ENCODE results near the gene SLC38A3. TPM values are rescaled to one million over a fixed set of nuclear protein-coding genes. Genes with fewer than 3 reads are reported as not detected.

The SLC38A3 gene
- total RNA-seq, 2 donors from 2014 or later = 0.28 TPM; not detected in 1

DNA sequence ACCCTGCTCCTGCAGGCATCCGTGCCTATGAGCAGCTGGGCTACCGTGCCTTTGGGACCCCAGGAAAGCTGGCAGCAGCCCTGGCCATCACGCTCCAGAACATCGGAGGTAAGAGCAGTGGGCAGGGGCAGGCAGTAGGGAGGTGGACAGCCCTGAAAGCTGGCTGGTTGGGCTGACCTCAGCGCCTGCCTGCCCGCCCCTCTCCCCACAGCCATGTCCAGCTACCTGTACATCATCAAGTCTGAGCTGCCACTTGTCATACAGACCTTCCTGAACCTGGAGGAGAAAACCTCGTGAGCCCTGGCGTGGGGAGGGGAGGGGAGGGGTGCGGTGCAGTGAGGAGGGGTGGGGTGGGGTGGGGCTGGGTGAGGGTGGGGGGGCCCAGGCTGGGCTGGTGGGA is 10.5 kb downstream of the SLC38A3 start:
- Histone ChIP-seq H3K4me1 (ENCODE audit: control insufficient read depth in 1 of 2, low read depth in 2 of 2) (no peaks in the 10 kb centered on the region), H3K36me3 (no peaks in the 10 kb centered on the region), H3K27ac (no peak overlapping the region), H3K4me3 (no peak overlapping the region), H3K27me3 (replicated peaks; ENCODE audit: insufficient read depth) (no peaks in the 10 kb centered on the region), H3K9me3 (no peaks in the 10 kb centered on the region)
- DNase-seq (ENCODE audit: low spot score) (no peak), ATAC-seq (ENCODE audit: insufficient number of reproducible peaks, low FRiP score, low read depth) (no peak)
- TF ChIP-seq, protein P1, sequence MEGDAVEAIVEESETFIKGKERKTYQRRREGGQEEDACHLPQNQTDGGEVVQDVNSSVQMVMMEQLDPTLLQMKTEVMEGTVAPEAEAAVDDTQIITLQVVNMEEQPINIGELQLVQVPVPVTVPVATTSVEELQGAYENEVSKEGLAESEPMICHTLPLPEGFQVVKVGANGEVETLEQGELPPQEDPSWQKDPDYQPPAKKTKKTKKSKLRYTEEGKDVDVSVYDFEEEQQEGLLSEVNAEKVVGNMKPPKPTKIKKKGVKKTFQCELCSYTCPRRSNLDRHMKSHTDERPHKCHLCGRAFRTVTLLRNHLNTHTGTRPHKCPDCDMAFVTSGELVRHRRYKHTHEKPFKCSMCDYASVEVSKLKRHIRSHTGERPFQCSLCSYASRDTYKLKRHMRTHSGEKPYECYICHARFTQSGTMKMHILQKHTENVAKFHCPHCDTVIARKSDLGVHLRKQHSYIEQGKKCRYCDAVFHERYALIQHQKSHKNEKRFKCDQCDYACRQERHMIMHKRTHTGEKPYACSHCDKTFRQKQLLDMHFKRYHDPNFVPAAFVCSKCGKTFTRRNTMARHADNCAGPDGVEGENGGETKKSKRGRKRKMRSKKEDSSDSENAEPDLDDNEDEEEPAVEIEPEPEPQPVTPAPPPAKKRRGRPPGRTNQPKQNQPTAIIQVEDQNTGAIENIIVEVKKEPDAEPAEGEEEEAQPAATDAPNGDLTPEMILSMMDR (IDR thresholded peaks at IDR 0.05) = no peak

DNA sequence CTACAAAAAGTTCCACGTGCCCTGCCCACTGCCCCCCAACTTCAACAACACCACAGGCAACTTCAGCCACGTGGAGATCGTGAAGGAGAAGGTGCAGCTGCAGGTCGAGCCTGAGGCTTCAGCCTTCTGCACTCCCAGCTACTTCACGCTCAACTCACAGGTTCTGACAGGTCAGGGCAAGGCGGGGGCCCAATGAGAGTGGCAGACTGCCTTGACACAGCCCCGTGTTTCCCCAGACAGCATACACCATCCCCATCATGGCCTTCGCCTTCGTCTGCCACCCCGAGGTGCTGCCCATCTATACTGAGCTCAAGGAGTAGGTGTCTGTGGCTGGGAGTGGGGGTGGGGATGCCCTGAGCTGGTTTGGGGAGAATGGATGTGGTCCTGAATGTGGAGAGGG is 12.6 kb downstream of the SLC38A3 start:
- DNase-seq (ENCODE audit: low spot score) = no peak
- H3K27ac ChIP-seq = no peak overlapping the region
- H3K27me3 ChIP-seq (replicated peaks; ENCODE audit: insufficient read depth) = no peaks in the 10 kb centered on the region
- no peak overlapping the region for H3K4me3 ChIP-seq
- TF ChIP-seq, protein P1 (IDR thresholded peaks at IDR 0.05) = no peak
- H3K9me3 ChIP-seq = no peaks in the 10 kb centered on the region
- H3K36me3 ChIP-seq = no peaks in the 10 kb centered on the region
- H3K4me1 ChIP-seq (ENCODE audit: control insufficient read depth in 1 of 2, low read depth in 2 of 2) = no peaks in the 10 kb centered on the region
- ATAC-seq (ENCODE audit: insufficient number of reproducible peaks, low FRiP score, low read depth) = no peak

DNA sequence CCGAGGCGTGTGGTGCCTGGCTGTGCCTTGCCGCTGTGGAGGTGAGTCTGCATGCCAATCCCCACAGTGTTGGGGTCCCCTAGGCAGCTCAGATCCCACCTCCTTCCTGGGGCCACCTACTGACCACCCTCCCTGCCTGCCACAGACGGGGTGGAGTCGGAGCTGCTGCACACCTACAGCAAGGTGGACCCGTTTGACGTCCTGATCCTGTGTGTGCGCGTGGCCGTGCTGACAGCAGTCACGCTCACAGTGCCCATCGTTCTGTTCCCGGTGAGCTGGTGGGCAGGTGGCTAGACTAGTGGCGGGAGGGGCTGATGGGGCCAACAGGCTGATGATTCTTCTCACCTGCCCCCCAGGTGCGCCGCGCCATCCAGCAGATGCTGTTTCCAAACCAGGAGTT is 13.4 kb downstream of the SLC38A3 start:
- ATAC-seq (ENCODE audit: insufficient number of reproducible peaks, low FRiP score, low read depth) (no peak), DNase-seq (ENCODE audit: low spot score) (no peak)
- no peaks in the 10 kb centered on the region for H3K27me3 ChIP-seq (replicated peaks; ENCODE audit: insufficient read depth)
- no peaks in the 10 kb centered on the region for H3K4me1 ChIP-seq (ENCODE audit: control insufficient read depth in 1 of 2, low read depth in 2 of 2)
- no peaks in the 10 kb centered on the region for H3K36me3 ChIP-seq
- H3K9me3 ChIP-seq = no peaks in the 10 kb centered on the region
- no peak overlapping the region for H3K27ac ChIP-seq
- TF ChIP-seq, protein P1 (IDR thresholded peaks at IDR 0.05) = no peak
- no peak overlapping the region for H3K4me3 ChIP-seq

DNA sequence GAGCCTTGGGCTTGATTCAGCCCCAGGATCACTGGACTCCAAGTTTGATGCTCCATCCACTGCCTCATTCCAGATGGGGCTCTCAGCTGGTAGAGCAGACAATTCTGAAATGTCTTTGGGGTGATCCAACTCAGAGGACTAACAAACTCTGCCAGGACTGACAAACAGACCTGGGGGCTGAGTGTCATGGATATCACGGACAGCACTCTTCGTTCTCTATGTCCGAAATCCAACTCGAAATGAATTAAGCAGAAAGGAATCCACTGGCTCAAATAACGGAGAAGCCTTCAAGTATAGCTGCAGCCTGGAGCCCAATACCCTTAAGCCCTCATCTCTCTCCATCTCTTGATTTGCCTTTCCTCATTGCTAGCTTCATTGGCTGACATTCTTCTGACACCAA is 14.2 kb downstream of the SLC38A3 start:
- Histone ChIP-seq H3K27me3 (replicated peaks; ENCODE audit: insufficient read depth) (no peaks in the 10 kb centered on the region), H3K36me3 (no peaks in the 10 kb centered on the region), H3K4me1 (ENCODE audit: control insufficient read depth in 1 of 2, low read depth in 2 of 2) (no peaks in the 10 kb centered on the region), H3K27ac (no peak overlapping the region), H3K4me3 (no peak overlapping the region), H3K9me3 (no peaks in the 10 kb centered on the region)
- no peak for ATAC-seq (ENCODE audit: insufficient number of reproducible peaks, low FRiP score, low read depth)
- DNase-seq (ENCODE audit: low spot score) = no peak
- TF ChIP-seq, protein P1 (IDR thresholded peaks at IDR 0.05) = no peak

DNA sequence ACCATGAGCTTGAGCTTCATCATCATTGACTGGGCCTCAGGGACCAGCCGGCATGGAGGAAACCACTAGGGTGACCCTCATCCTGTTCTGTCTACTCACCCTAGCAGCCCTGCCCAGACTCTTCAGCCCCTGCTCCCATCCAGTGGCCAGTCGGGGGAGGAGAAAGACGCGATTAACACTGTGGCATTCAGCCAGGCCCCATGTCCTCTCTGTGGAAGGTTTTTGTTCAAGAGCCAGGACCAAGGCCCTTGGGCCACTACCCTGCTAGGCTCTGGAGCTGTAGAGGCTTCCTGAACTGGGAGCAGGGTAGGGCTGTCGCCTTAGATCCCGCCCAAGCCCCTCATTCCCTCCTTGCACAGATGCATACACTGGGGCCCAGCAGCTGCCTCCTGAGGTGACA is 15.0 kb downstream of the SLC38A3 start:
- DNase-seq (ENCODE audit: low spot score) = no peak
- Histone ChIP-seq H3K4me1 (ENCODE audit: control insufficient read depth in 1 of 2, low read depth in 2 of 2) (no peaks in the 10 kb centered on the region), H3K9me3 (no peaks in the 10 kb centered on the region), H3K27me3 (replicated peaks; ENCODE audit: insufficient read depth) (no peaks in the 10 kb centered on the region), H3K36me3 (no peaks in the 10 kb centered on the region), H3K27ac (no peak overlapping the region), H3K4me3 (no peak overlapping the region)
- ATAC-seq (ENCODE audit: insufficient number of reproducible peaks, low FRiP score, low read depth) = no peak
- TF ChIP-seq, protein P1 (IDR thresholded peaks at IDR 0.05) = no peak

Data from thoracic aorta (tissue), 2 donors.